Lower leg skin (tissue), 3 donors: ENCODE measurements around the gene PDZRN4.

Source experiments
- CTCF ChIP-seq, 3 donors: fragments of 450-650 bp; IDR thresholded peaks; one replicate each; pipeline ENCODE4 v1.5.1; 2016; ENCODE audit warnings: antibody characterized with exemption in 3 of 3, mild to moderate bottlenecking in 3 of 3, moderate library complexity in 2 of 3
- POLR2A ChIP-seq, 2 donors: fragments of 450-650 bp; IDR thresholded peaks; one replicate each; pipeline ENCODE4 v1.6.1; 2016 to 2017; ENCODE audit warnings: antibody characterized with exemption in 2 of 2, mild to moderate bottlenecking in 1 of 2, moderate library complexity in 1 of 2

- TF ChIP-seq POLR2A (IDR thresholded peaks at IDR 0.05) (no peak), CTCF (IDR thresholded peaks at IDR 0.05) (no peak)
These were observed 2.1 kb upstream of the PDZRN4 start for GRCh38 chr12:41186026-41186425.
